Fibroblast of lung (primary cell): ENCODE measurements around the gene UNC13D.

Experiments used
- EZH2 ChIP-seq: IDR thresholded peaks from 2 replicates; pipeline ENCODE4 v1.5.1; 2012; ENCODE audit warnings: low read length, control low read depth, mild to moderate bottlenecking; ENCODE audit errors: missing control alignments
- TF ChIP-seq, protein P1 (sequence below), 2 donors: IDR thresholded peaks in 1 of 2; conservative IDR thresholded peaks in 1 of 2; 1 replicate in 1 of 2; 2 replicates in 1 of 2; pipeline ENCODE4 v1.5.1; 2011 to 2012; ENCODE audit warnings: low read length in 2 of 2, control low read depth in 1 of 2, inconsistent platforms in 1 of 2, low read depth in 1 of 2, mild to moderate bottlenecking in 1 of 2

DNA sequence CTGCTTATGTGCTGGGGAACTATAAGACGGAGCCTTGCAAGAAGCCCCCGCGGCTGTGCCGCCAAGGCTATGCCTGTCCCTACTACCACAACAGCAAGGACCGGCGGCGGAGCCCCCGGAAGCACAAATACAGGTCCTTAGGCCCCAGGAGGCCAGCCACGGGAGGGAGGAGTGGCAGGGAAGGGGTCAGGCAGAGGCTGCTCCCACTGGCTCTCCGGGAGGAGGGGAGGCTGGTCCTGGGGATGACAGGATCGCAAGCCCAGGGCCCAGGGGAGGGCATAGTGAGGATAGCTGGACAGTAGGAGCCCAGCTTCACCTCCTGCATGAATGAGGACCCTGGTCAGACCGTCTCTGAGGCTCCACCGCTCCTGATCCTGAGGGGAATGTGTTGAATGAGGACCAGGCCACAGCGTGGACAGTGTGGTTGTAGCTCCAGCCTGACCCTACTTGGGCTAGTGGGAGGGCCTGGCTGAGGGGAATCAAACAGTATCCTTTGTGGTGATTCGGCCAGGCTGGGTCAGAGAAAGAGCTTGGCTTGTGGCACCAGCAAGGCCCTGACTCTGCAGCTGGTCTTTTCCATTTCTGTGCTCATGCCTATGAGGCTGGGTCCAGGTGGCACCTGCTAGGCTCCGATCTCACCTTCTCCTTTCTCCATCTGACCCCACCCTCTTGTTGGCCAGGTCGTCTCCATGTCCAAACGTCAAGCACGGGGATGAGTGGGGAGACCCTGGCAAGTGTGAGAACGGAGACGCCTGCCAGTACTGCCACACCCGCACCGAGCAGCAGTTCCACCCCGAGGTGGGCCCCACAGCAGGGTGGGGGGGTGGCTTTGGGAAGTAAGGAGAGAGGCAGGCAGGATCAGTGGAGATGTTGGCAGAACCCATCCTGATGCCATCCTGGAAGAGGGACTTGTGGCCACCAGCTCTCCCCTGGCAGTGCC is 30.9 kb downstream of the UNC13D start:
- TF ChIP-seq, protein P1, sequence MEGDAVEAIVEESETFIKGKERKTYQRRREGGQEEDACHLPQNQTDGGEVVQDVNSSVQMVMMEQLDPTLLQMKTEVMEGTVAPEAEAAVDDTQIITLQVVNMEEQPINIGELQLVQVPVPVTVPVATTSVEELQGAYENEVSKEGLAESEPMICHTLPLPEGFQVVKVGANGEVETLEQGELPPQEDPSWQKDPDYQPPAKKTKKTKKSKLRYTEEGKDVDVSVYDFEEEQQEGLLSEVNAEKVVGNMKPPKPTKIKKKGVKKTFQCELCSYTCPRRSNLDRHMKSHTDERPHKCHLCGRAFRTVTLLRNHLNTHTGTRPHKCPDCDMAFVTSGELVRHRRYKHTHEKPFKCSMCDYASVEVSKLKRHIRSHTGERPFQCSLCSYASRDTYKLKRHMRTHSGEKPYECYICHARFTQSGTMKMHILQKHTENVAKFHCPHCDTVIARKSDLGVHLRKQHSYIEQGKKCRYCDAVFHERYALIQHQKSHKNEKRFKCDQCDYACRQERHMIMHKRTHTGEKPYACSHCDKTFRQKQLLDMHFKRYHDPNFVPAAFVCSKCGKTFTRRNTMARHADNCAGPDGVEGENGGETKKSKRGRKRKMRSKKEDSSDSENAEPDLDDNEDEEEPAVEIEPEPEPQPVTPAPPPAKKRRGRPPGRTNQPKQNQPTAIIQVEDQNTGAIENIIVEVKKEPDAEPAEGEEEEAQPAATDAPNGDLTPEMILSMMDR (conservative IDR thresholded peaks at IDR 0.05 in 1 of 2, IDR thresholded peaks at IDR 0.05 in 1 of 2; ENCODE audit: low read depth in 1 of 2, low read length in 2 of 2): no peak
- TF ChIP-seq EZH2: no peak
